Ectodermal cell (in vitro differentiated cells): ENCODE results near the gene SLC12A6.
"Not testable (repeated sequence)": the region's sequence is repeated elsewhere in the genome, so short reads cannot be mapped to it uniquely, and the experiment has no call there.

Experiments
- H3K27ac ChIP-seq: 2 replicates; pipeline ENCODE4 v1.7.0; 2013; ENCODE audit warnings: mild to moderate bottlenecking, low read depth, low read length; ENCODE audit not compliant: insufficient read depth, poor library complexity, severe bottlenecking
- H3K27me3 ChIP-seq: 2 replicates; pipeline ENCODE4 v1.7.0; 2013; ENCODE audit warnings: mild to moderate bottlenecking, low read length; ENCODE audit not compliant: insufficient read depth, control insufficient read depth, poor library complexity, severe bottlenecking
- H3K36me3 ChIP-seq: one replicate; pipeline ENCODE4 v1.7.0; 2013; ENCODE audit warnings: low read length; ENCODE audit not compliant: control insufficient read depth, insufficient read depth
- H3K4me1 ChIP-seq: one replicate; pipeline ENCODE4 v1.7.0; 2013; ENCODE audit warnings: low read length; ENCODE audit not compliant: control insufficient read depth, insufficient read depth
- H3K4me3 ChIP-seq: 2 replicates; pipeline ENCODE4 v1.7.0; 2013; ENCODE audit warnings: low read depth, low read length, control low read depth; ENCODE audit not compliant: insufficient read depth
- H3K9me3 ChIP-seq: 2 replicates; pipeline ENCODE4 v1.7.0; 2013; ENCODE audit warnings: mild to moderate bottlenecking, low read length, moderate library complexity; ENCODE audit not compliant: control insufficient read depth
- WGBS, 2 experiments: methylation state at CpG; one replicate each; pipeline ENCODE4 v1.1.7; 2013; ENCODE audit warnings: missing lambda C conversion rate in 2 of 2; 5-methylcytosine and 5-hydroxymethylcytosine counted together

SLC12A6 gene

GRCh38 chr15:34209421-34210282, 127.9 kb downstream of the SLC12A6 start, which contains the start of gene KATNBL1:
KATNBL1 (minus strand) TSS chr15:34210096; CDS start chr15:34163676, 46,420 bp downstream.
- WGBS, 2 experiments: 1% methylated on average over 81 of the region's 81 CpGs
- Histone ChIP-seq H3K4me1 (no peaks in the 10 kb centered on the region), H3K27me3 (no peaks in the 10 kb centered on the region), H3K4me3 (peak within 1 kb of the TSS; percentile 50), H3K36me3 (no peaks in the 10 kb centered on the region), H3K27ac (peak within 1 kb of the TSS; percentile 75), H3K9me3 (no peaks in the 10 kb centered on the region)

GRCh38 chr15:34206011-34206410, 131.6 kb downstream of the SLC12A6 start:
- Histone ChIP-seq H3K4me1 (no peaks in the 10 kb centered on the region), H3K4me3 (no peak overlapping the region), H3K9me3 (no peaks in the 10 kb centered on the region), H3K27me3 (no peaks in the 10 kb centered on the region), H3K27ac (no peak overlapping the region), H3K36me3 (no peaks in the 10 kb centered on the region)
- WGBS, 2 experiments: 95 to 100% methylated on average over 4 of the region's 4 CpGs

- no peaks in the 10 kb centered on the region for H3K9me3 ChIP-seq
- H3K27ac ChIP-seq: no peak overlapping the region
- H3K36me3 ChIP-seq: no peaks in the 10 kb centered on the region
- H3K4me1 ChIP-seq: no peaks in the 10 kb centered on the region
- no peak overlapping the region for H3K4me3 ChIP-seq
- WGBS, 2 experiments: 83 to 94% methylated on average over 1 of the region's 1 CpG
- no peaks in the 10 kb centered on the region for H3K27me3 ChIP-seq
Observed at GRCh38 chr15:34203936-34204335, 133.6 kb downstream of the SLC12A6 start.

GRCh38 chr15:34203305-34203704, 134.3 kb downstream of the SLC12A6 start:
- no peaks in the 10 kb centered on the region for H3K36me3 ChIP-seq
- WGBS, 2 experiments: 92 to 98% methylated on average over 1 of the region's 1 CpG
- no peaks in the 10 kb centered on the region for H3K9me3 ChIP-seq
- no peaks in the 10 kb centered on the region for H3K4me1 ChIP-seq
- H3K27ac ChIP-seq: no peak overlapping the region
- no peaks in the 10 kb centered on the region for H3K27me3 ChIP-seq
- no peak overlapping the region for H3K4me3 ChIP-seq

GRCh38 chr15:34193272-34193671, 144.3 kb downstream of the SLC12A6 start:
- H3K36me3 ChIP-seq, H3K9me3 ChIP-seq, H3K4me1 ChIP-seq, H3K4me3 ChIP-seq, H3K27ac ChIP-seq, H3K27me3 ChIP-seq: not testable (repeated sequence)
- 74 to 78% methylated on average over 7 of the region's 7 CpGs for WGBS, 2 experiments

GRCh38 chr15:34188711-34189110, 148.9 kb downstream of the SLC12A6 start:
- no peak overlapping the region for H3K27ac ChIP-seq
- no peaks in the 10 kb centered on the region for H3K4me1 ChIP-seq
- H3K9me3 ChIP-seq: no peaks in the 10 kb centered on the region
- 94% methylated on average over 5 of the region's 5 CpGs for WGBS, 2 experiments
- no peaks in the 10 kb centered on the region for H3K27me3 ChIP-seq
- no peaks in the 10 kb centered on the region for H3K36me3 ChIP-seq
- no peak overlapping the region for H3K4me3 ChIP-seq

- WGBS, 2 experiments: 93 to 95% methylated on average over 4 of the region's 4 CpGs
- Histone ChIP-seq H3K9me3 (no peaks in the 10 kb centered on the region), H3K36me3 (no peaks in the 10 kb centered on the region), H3K27me3 (no peaks in the 10 kb centered on the region), H3K4me3 (no peak overlapping the region), H3K4me1 (no peaks in the 10 kb centered on the region), H3K27ac (no peak overlapping the region)
Observed at GRCh38 chr15:34185666-34186065, 151.9 kb downstream of the SLC12A6 start.

- no peak overlapping the region for H3K27ac ChIP-seq
- H3K4me1 ChIP-seq: no peaks in the 10 kb centered on the region
- H3K9me3 ChIP-seq: no peaks in the 10 kb centered on the region
- H3K27me3 ChIP-seq: no peaks in the 10 kb centered on the region
- 70 to 76% methylated on average over 4 of the region's 4 CpGs for WGBS, 2 experiments
- no peak overlapping the region for H3K4me3 ChIP-seq
- no peaks in the 10 kb centered on the region for H3K36me3 ChIP-seq
Observed at GRCh38 chr15:34182942-34183341, 154.6 kb downstream of the SLC12A6 start.
